NCI-H146 treated with DMSO at 0.1 percent for 48 hours (cell line): Measurements from ENCODE around the gene HSFX4.
"Not testable (repeated sequence)": the region's sequence is repeated elsewhere in the genome, so short reads cannot be mapped to it uniquely, and the experiment has no call there.

ENCODE experiments used
- DNase-seq: peaks from one replicate; lab custom pipeline; 2025; ENCODE audit not compliant: unreplicated experiment; lab: John Stamatoyannopoulos, UW

The HSFX4 gene

DNA sequence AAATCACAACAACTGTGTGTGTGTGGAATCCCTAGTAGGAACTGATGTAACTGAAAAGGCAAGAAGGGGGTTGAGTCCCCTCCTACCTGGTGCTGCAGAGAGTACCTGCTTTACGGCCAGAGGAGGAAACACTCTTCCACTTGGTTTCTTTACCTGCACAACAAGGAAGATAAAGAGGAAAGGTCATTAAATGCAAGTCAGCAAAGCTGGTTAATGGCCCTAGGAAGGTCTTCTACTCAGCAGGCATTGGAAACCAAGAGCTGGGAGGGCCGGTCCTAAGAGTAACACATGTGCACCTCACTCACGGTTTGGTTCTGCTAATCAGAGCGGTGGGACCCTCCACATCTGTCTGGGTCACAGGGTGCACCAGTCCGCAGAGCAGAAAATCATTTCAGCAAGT, 8.0 kb downstream of the HSFX4 start:
- DNase-seq = not testable (repeated sequence)

DNA sequence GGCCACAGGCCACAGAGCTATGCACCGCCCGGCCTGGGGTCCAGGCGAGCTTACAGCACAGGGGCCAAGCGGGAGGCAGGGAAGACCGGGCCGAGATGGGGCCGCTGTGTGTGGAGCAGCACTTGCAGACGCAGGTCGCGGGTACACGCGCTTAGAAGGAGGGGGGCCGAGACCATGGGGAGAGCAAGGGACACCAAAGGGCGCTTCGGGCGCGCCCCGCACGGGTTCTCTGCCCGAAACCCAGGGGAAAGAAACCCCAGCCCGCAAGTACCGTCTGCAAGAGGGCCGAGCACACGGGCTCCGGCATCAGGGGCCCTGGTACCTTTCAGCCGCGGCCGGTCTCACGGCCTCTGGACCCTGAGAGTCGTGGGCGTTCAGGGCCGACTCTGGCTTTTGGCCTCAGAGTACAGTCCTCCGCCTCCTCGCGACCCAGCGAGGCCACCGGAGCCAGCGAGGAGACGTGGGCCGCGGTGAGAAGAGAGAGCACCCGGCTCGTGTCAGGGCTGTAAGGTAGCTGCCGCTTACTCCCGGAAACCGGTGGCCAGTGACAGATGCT, 8.6 kb downstream of the HSFX4 start:
- no peak for DNase-seq

DNA sequence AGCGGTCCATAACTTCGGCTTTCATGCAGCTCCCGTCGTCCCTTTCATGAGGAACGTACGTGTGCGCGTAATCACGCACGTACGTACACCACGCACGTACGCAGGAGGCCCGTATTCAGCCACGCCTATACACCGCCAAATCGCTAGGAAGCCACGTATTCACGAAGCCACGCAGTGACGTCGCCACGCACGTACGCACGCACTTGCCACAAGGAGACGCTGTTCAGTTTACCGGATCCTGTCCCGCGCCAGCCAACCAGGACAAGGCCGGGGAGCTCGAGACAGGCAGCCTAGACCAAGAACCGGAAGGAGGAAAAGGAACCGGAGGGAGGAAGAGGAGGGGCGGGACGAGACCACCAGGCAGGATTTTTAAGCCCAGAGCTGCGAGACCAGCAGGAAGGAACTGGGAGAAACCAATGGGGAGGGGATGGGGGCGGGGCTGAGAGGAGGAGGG, 9.1 kb downstream of the HSFX4 start, which contains the start of gene EOLA2:
Gene EOLA2, minus strand, starts transcription at position 65 of the 454 bp plus-strand sequence. CDS start 4,617 bp downstream, outside the sequence.
- DNase-seq = peak; percentile 89

DNA sequence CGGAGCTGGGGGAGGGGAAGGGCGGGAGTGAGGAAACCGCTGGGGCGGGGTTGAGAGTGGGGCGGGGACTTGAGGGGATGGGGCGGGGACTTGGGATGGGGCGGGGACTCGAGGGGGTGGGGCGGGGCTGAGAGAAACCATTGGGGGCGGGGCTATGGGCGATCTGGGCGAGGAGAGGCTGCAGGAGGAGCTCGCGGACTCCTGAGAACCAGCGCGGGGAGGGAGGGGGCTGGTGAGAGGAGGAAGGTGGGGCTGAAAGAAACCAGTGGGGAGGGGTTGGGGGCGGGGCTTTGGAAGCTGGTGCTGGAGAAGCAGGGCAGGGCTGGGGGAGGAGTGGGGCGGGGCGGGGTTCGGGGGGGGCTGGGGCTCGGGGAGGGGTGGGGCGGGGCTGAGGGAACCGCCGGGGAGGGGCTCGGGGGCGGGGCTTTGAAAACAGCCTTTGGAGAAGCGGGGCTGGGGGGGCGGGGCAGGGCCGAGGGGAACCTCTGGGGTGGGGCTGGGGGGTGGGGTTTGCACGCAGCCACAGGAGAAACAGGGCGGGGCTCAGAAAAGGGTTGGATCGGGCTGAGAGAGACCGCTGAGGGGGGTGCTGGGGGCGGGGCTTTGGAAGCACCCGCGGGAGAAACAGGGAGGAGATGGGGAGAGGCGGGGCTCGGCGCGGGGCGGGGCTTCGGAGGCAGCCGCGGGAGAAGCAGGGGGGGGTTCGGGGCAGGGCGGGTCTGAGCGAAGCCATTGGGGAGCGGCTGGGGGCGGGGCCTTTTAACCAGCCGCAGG, 9.7 kb downstream of the HSFX4 start:
- peak; percentile 71 for DNase-seq

DNA sequence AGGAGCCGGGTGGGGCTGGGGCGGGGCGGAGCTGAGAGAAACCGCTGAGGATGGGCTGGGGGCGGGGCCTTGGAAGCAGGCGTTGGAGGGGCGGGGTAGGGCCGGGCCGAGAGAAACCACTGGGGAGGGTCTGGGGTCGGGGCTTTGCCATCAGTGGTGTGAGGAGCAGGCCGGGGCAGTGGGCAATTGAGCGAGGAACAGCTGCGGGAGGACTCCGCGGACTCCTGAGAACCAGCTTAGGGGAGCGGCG, 10.2 kb downstream of the HSFX4 start:
- DNase-seq = no peak

DNA sequence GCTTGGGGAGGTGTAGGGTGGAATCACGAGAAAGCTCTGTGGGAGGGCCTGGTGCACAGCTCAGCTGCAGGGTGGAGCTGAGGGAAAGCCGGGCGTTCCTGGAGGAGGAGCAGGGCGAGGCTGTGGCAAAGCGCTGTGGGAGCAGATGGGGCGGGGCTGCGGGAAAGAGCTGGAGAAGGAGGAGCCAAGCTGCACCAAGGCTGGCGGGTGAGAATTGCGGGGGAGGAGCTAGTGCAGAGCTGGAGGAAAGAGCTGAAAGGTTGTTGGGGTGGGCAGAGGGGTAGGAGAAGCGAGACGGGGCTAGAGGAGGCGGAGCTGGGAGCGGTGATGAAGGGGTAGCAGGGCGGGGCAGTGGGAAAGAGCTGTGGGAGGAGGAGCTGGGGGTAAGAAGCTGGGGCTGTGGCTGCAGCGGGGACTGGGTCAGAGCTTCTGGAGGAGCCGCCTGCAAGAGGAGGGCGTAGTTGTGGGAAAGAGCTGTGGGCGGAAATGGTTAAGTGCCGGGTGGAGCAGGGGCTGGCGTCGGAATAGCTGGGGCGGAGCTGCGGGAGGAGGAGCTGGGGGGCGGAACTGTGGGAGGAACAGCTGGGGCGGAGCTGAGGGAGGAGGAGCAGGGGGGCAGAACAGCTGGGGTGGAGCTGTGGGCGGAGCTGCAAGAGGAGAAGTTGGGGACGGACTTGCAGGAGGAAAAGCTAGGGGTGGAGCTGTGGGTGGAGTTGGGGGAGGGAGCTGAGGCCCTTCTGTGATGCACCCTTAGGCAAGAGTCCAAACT, 10.7 kb downstream of the HSFX4 start:
- peak; percentile 92 for DNase-seq

DNA sequence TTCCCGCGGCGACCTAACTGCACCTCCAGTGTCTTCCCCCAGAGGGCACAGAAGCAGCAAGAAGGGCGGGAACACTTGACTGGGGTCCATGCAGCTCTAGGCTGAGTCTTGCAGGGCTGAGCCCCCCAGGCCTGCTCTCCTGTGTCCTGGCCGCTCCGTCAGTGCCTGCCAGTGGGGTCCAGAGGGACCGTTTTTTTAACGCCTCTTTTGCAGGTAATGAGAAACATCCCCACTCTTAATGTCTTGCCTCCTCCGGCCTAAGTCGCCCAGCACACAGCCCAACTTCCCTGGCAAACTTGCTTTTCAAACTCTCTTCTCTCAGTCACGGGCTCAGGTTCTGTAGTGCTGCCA, 11.3 kb downstream of the HSFX4 start:
- DNase-seq = not testable (repeated sequence)

DNA sequence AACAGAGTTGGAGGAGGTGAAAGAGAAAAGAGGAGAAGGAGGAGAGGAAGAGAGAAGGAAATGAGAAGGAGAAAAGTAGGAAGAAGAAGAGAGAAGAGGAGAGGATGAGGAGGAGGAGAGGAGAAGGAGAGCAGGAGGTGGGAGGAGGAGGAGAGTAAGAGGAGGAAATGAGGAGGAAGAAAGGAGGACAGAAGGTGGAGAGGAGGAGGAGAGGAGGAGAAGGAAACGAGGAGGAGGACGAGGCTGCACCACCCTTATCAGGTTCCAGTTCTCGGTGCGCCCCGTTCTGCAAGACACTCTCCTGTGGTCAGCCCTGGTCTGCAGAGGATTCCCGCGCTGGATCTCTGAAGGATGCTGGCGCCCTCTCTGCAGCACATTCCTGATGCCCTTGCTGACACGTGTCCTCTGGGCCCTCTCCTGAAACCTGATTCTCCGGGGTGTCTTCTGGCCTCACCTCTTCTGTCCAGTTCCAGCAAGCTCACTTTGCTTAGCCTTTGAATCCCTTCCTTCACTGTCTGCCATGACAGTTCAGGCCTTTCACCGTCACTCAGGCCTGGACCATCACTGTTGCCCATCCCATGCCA, 15.8 kb downstream of the HSFX4 start:
- DNase-seq = not testable (repeated sequence)

DNA sequence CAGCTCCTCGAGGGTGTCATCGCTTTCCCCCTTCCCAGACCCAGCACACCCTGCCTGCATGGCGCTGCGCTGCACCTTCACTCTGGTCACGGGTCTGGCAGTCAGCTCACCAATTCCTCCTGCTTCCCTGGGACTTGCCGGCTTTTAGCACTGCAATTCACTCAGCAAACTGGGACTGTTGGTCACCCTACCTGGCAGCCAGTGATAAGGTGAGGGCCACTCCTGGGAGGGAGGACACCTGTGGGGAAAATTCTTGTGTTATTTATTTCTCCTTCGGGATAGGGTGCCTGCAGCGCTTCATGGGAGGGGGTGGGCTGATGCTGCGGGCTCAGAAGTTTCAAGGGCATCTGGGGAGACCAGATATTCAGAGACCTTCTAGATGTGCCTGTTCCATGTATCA, 16.4 kb downstream of the HSFX4 start:
- not testable (repeated sequence) for DNase-seq

DNA sequence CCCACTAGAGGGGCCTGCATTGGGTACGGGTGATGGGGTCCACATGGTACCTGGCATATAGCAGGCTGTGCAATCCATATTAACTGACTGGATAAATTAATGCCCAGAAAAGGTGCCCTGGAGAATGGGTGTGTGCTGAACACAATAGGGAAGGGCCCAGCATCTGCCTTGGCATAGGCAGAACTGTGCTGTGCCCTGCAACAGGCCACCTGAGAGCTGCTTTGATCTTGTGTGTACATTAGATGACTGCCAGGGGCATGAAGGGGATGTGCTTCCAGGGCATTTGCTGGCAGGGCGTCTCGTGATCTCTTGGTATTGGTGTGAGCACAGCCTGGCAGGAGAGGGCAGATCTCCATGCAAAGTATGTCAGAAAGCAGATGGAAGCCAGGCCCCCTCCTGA, 17.6 kb downstream of the HSFX4 start:
- not testable (repeated sequence) for DNase-seq

DNA sequence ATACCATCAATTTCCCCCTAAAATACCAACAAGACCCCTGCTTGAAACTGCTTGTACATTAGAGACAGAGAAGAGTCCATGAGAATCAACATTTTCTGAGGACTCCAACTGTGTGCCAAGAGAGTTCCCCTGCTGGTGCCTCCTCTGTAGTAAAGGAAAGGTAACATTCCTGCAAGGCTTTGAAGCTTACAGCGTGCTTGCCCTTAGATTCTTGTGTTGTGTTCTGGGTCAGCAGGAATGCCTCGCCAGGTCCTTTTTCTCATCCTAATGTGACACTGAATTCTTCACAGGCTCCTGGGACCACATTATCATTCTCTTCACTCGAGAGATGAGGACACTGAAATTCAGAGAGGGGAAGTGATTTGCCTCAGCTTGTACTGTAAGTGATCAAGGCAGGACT, 18.6 kb downstream of the HSFX4 start:
- no peak for DNase-seq

DNA sequence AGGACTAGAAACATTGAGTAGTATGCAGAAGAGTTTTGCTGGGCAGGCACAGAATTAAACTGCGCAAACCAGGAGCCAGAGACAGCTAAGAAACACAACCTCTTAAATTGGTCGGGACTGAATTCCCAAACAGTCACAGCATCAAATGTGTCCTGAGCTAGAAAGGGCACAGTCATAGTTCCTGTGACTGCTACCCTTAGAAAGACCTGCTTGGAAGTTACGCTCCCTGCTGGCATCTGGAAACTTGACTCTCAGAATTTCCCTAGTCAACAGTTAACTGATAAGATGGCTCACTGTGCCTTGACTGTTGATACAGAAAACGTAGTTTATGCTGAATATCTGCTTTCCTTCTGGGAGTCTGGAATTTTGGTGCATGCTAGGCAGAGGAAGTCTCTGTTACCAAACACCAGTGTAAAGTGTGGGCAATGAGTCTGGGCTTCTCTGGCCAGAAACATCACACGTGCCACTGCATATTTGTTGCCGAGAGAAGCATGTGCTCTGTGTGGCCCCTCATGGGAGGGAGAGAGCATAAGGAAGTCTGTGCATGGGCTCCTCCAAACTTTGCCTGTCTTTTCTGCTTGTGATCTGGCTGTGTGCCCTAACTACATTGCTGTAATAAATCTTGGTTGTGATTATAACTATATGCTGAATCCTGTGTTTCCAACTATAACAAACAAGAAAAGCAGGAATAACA, 20.5 kb downstream of the HSFX4 start:
- no peak for DNase-seq

DNA sequence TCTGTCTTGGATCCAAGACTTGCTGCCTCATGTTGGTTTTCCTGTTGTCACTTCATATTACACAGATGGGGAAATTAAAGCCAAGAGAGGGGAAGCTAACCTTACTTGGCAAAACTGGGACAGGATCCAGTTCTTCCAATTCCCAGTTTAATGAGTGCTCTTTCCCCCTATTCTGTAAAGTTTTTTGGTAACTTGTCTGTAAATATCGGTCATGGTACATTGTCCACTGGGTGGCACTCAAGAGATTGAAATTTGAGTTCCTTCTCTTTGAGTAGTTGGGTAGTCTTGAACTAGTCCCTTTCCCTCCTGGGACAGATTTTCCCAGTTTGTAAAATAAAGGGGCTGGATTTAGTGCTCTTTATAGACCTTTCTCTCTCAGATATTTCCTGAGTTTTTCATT, 21.3 kb downstream of the HSFX4 start:
- DNase-seq = no peak

DNA sequence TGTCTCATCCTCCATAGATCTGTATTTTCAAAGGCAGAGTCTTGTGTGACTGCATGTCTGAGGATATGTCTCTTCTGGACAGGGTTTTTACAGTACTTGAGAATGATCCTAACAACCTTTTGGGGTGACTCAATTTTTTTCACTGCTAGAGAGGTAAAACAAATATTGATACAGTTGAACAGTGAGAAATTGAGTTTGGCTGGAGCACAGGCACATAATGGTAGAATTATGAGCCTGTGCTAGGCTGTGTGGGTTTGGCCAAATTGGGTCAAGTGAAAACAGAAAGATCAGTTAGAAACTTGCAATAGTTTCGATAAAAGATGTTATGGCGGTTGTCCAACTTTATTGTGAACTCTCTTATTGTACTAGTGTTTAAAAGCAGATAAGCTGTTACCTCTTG, 32.2 kb downstream of the HSFX4 start:
- no peak for DNase-seq

DNA sequence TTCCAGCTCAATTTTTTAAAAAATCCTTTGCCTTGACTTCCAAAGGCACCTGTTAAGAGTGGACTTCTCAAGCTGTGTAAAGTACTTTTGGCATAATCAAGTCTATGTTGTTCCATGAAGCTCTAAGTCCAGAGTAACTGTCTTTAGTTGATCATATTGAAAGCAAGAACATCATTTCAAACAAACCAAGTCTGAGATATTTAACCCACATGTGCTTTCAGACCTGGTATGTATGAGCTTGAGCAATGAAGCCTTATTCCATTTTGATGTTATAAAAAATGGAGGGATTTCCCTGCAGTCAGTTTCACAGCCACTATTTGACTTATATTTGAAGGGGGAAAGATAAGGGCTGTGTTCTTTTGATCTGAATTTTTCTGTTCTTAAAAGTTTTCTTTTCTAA, 32.6 kb downstream of the HSFX4 start:
- DNase-seq = no peak

DNA sequence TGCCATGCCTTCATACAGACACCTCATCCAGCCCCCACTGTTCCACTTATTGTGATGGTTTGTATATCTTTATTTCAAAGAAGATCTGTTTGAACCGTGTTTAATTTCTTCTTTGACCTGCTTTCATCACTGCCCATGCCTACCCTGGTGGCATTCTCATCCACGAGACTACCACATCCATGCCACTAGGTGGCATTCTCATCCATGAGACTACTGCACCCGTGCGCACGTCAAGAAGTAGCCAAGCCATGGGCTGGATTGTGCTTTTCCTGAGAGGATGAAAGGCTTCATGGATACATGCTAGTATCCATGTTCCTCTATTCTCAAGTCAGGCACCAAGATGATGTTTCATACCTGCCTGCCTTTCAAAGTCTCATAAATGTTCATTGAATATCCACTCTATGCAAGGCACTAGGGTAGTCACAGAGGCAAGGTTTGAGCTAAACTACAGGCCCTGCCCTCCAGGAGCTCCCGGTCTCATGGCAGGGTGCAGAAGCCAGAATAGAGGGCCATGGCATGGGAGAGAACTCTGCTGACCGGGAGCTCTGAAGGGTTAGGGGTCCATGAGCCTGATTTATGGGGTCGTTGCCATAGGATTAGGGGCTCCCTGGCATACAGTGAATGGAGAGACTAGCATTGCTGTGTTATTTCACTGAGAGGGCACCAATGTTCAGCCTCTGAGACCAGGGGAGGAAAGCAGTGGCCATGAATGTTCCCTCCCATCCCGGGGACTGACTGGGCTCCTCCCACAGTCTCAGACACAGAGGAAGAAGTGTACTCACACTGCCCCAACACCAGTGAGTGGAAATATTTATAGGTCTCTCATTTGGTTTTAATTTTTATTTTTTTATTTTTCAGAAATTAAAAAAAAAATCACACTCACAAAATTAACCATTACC, 33.7 kb downstream of the HSFX4 start:
- DNase-seq = peak; percentile 13

DNA sequence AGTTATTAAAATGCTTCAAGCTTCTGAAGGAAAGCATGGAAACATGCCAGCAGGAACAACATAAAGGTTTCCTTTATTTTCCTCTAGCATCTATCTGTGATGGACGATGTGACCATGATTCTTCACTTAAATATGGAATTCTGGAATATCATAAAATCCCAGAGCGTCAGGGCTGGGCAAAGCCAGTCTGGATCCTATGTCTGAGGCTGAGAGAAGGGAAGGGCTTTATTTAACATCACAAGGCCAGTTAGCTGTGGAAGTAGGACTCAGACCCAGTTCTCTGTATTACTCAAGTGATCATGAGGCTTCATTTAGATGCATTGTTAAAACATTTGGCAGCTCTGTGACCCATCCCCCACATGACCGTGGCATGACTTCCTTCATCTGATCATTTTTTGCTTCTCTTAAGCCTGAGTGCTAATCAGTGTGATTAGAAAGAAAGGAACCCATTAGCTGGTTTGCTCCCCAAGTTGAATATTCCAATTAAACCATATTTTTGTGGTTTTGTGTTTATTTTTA, 49.8 kb downstream of the HSFX4 start:
- no peak for DNase-seq
